ENCODE measurements around the gene SHISAL1. TPM values are rescaled to one million over a fixed set of nuclear protein-coding genes. Genes with fewer than 3 reads are reported as not detected.

SHISAL1 gene
- total RNA-seq, 1 donor from 2014 or later = 0.71 TPM

DNA sequence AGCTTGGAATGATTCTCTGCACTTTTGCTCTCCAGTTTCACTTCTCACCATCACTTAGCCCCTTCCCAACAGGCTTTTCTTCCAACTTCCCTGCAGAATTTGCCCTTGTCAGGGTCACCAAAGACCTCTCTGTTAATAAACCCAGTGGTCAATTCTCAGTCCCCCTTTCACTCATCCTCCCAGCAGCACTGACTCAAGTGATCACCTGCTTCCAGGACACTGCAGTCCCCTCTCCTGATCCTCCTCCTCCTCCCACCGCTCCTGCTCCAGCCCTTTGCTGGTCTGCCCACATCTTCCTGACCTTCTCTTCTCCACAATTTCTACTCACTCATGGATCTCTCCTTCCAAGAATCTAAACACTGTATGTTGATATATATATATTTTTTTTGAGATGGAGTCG, 57.9 kb downstream of the SHISAL1 start:
- TF ChIP-seq, protein P1, sequence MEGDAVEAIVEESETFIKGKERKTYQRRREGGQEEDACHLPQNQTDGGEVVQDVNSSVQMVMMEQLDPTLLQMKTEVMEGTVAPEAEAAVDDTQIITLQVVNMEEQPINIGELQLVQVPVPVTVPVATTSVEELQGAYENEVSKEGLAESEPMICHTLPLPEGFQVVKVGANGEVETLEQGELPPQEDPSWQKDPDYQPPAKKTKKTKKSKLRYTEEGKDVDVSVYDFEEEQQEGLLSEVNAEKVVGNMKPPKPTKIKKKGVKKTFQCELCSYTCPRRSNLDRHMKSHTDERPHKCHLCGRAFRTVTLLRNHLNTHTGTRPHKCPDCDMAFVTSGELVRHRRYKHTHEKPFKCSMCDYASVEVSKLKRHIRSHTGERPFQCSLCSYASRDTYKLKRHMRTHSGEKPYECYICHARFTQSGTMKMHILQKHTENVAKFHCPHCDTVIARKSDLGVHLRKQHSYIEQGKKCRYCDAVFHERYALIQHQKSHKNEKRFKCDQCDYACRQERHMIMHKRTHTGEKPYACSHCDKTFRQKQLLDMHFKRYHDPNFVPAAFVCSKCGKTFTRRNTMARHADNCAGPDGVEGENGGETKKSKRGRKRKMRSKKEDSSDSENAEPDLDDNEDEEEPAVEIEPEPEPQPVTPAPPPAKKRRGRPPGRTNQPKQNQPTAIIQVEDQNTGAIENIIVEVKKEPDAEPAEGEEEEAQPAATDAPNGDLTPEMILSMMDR (IDR thresholded peaks at IDR 0.05; ENCODE audit: insufficient read depth, low read length, poor library complexity, severe bottlenecking) = no peak
- H3K27me3 ChIP-seq (ENCODE audit: control insufficient read depth, insufficient read depth, low read length) = peaks cover 3% of the 10 kb centered on the region
- DNase-seq (ENCODE audit: low read depth) = no peak
- no peak overlapping the region for H3K4me3 ChIP-seq (ENCODE audit: low read depth, low read length)
- no peaks in the 10 kb centered on the region for H3K36me3 ChIP-seq (ENCODE audit: control insufficient read depth, insufficient read depth, low read length)

DNA sequence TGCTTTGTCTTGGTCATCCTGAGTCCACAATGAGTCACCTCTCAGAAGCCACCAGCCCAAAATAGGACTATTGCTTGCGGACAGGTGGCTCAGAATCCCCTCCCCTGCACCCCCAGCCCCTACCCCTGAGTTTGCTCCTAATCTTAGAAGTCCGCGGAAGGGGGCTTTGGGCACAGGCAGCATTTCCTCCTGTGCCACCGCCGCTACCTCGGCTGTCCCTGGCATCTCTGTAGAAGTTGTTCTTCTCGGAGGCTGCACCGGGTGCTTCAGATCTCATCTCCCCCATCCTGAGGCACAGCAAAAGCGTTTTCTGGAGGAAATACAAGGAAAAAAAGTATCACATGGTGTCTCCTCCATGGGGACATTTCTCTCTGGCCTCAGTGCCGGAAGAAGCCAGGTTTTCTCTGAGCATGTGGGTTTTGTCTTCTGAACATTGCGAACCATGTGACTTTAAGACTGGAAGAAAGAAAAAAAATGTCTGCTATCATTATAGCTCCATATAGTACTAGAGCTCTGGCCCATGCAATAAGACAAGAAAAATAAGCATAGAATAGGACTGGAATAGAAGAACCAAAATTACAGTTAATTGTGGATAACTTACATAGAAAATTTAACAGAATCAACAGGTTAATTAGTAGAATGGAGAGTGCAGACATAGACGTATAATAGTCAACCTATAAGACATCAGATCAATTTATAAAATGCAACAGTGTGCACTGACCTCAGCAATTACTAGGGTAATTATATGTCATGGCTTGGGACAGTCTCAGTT, 63.2 kb downstream of the SHISAL1 start:
- TF ChIP-seq, protein P1 (IDR thresholded peaks at IDR 0.05; ENCODE audit: insufficient read depth, low read length, poor library complexity, severe bottlenecking) = no peak
- DNase-seq (ENCODE audit: low read depth) = no peak
- Histone ChIP-seq H3K4me3 (ENCODE audit: low read depth, low read length) (no peak overlapping the region), H3K27me3 (ENCODE audit: control insufficient read depth, insufficient read depth, low read length) (peaks cover 7% of the 10 kb centered on the region), H3K36me3 (ENCODE audit: control insufficient read depth, insufficient read depth, low read length) (no peaks in the 10 kb centered on the region)

DNA sequence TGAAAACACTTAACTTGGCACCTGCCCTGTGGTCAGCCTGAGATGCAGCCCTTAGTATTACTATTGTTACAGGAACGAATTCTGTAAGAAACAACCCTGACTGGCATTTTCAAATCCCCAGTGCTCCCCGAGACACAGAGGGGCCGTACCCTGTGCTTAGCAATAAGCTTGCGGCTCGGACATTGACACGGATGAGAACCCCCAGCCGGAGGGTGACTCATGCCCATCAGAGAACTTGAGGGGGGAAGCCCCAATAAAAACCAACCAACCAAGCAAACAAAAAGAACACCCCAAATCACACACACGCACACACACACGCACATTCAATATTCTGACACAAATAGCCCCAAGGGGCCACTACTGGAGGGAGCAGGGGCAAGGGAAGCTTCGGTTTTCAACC, 63.8 kb downstream of the SHISAL1 start:
- H3K27me3 ChIP-seq (ENCODE audit: control insufficient read depth, insufficient read depth, low read length) = peaks cover 7% of the 10 kb centered on the region
- no peaks in the 10 kb centered on the region for H3K36me3 ChIP-seq (ENCODE audit: control insufficient read depth, insufficient read depth, low read length)
- H3K4me3 ChIP-seq (ENCODE audit: low read depth, low read length) = no peak overlapping the region
- no peak for DNase-seq (ENCODE audit: low read depth)
- TF ChIP-seq, protein P1 (IDR thresholded peaks at IDR 0.05; ENCODE audit: insufficient read depth, low read length, poor library complexity, severe bottlenecking) = no peak

DNA sequence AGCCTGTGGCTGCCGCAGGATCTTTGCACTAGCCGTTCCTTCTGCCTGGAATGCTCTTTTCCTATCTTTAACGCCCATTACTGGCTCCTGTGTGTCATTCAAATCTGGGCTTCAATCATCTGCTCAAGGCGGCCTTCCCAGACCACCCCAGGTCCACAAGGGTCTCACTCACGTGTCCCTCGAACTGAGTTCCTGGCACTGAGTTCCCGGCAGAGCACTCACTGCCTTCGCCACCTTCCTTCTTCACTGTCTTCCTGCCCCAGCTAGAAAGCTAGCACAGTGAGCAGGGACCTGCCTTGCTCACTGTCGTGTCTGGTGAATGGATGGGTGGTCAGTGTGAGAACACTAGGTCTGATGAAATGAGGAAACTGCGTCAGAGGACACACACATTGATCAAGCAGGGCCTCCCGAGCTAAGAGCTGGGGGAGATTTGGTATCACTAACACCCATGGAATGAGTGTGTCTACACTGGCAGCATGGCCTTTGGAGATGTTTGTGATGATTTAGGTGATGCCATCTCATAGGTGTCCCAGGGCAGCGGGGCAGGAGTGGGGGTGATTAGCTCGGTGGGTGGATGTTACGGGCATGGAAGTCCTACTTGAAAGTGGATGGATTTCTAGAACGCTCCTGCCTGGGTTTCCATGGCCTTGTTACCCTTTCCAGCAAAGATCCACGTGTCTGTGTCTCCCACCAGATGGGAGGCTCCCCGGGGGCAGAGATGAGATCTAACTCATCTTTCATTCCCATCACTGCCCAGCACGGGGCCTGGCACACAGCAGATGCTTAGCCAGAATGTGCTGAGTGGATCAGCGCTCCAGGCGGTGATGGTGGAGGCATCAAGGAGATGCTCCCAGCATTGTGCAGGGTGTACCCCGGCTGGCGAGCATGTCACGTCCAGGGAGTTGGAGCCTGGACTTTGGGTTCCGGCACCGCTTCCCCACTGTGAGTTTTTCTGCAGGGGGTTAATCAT, 64.5 kb downstream of the SHISAL1 start:
- no peak overlapping the region for H3K4me3 ChIP-seq (ENCODE audit: low read depth, low read length)
- DNase-seq (ENCODE audit: low read depth) = no peak
- no peaks in the 10 kb centered on the region for H3K36me3 ChIP-seq (ENCODE audit: control insufficient read depth, insufficient read depth, low read length)
- peaks cover 7% of the 10 kb centered on the region for H3K27me3 ChIP-seq (ENCODE audit: control insufficient read depth, insufficient read depth, low read length)
- TF ChIP-seq, protein P1 (IDR thresholded peaks at IDR 0.05; ENCODE audit: insufficient read depth, low read length, poor library complexity, severe bottlenecking) = no peak

DNA sequence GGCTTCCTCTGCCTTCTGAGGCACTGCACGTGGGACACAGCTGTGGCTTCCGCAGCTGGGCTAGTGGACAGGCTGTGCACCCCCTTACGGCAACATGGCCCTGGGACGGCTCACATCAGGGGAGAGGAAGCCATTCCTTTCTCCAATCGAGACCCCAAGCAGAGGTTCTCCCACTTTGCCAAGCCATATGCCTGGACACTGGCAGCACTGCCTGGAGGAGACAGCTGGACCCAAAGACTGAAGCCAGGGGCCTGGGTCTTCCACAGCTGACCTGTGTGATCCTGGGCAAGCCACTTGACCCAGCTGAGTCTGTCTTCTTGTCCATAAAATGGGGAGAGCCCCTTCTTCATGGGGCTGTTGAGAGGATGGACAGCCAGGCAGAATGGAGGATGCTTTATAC, 65.4 kb downstream of the SHISAL1 start:
- no peak overlapping the region for H3K4me3 ChIP-seq (ENCODE audit: low read depth, low read length)

More for the DNA sequence above, 65.4 kb downstream of the SHISAL1 start:
- TF ChIP-seq, protein P1 (IDR thresholded peaks at IDR 0.05; ENCODE audit: insufficient read depth, low read length, poor library complexity, severe bottlenecking) = no peak
- DNase-seq (ENCODE audit: low read depth) = no peak
- H3K36me3 ChIP-seq (ENCODE audit: control insufficient read depth, insufficient read depth, low read length) = no peaks in the 10 kb centered on the region
- H3K27me3 ChIP-seq (ENCODE audit: control insufficient read depth, insufficient read depth, low read length) = peaks cover 7% of the 10 kb centered on the region

All from kidney epithelial cell (primary cell).